ENCODE data around the gene ZMAT5.

DNA sequence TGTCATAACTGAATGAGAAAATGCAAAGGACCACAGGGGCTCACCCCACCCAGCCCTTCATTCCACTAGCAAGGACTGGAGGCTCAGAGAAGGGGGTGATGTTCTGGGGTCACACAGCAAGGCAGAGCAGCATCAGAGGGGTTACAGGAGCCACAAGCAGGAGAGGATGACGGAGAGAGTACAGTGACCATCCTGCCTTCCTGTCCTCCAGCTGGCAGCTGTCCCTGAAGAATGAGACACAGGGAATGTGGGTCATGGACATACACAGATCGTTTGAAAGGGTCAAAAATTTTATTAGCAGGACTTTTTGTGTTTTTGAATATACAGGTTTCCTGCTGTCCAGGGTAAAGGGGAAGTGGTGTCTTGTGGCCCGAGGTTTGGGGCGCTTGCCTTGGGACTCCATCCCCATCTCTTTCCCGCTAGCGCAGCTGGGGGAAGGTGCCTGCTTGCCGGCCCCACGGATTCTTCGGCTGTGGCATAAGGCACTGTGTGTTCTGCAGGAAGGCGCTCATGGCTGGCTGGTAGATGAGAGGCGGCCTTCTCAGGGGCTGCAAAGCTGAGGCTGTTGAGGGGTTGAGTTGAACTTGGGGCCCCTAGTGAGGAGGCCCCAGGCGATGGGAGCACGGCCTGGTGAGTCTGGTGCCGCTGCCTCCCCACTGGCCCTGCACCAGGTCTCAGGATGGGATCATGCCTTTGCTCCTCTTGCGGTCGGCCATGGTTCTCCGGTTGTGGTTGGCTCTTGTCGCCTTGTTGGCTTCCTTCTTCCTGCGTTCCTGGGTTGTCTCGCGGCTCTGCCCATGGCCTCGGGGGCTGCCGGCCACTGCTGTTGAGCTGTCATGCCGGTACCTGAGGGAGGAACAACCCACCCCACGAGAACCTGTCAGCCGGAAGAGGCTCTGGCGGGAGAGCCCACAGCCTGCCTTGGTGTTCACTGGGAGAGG is 21.8 kb upstream of the ZMAT5 start:
- TF ChIP-seq CTCF (IDR thresholded peaks at IDR 0.05) (no peak), POLR2AphosphoS5 (IDR thresholded peaks at IDR 0.05) (no peak)

All from sigmoid colon (tissue), 4 donors.